ENCODE results near the gene ISG20. TPM values are rescaled to one million over a fixed set of nuclear protein-coding genes. Genes with fewer than 3 reads are reported as not detected.
A peak's percentile ranks its signal among the peaks of the same experiment; 100 is the strongest.

Gene ISG20
- total RNA-seq, 4 donors from 2014 or later, result 6.1 to 15.1 (median 12.9) TPM

GRCh38 chr15:88649753-88650551, 11.1 kb downstream of the ISG20 start:
- no peaks in the 10 kb centered on the region for H3K36me3 ChIP-seq
- peak; percentile 56 to 72 for DNase-seq (ENCODE audit: low spot score in 2 of 2)
- H3K4me1 ChIP-seq, result peaks cover 28% of the 10 kb centered on the region
- TF ChIP-seq POLR2AphosphoS5 (IDR thresholded peaks at IDR 0.05), result no peak
- TF ChIP-seq POLR2A (IDR thresholded peaks at IDR 0.05), result no peak
- no peak for TF ChIP-seq EP300 (IDR thresholded peaks at IDR 0.05)
- no peak for TF ChIP-seq CTCF (IDR thresholded peaks at IDR 0.05)
- H3K9me3 ChIP-seq, result no peaks in the 10 kb centered on the region
- 84% methylated on average over 17 of the region's 23 CpGs for WGBS
- no peaks in the 10 kb centered on the region for H3K27me3 ChIP-seq
- peak overlapping the region; percentile 39 for H3K27ac ChIP-seq
- no peak overlapping the region for H3K4me3 ChIP-seq

- no peak for TF ChIP-seq EP300 (IDR thresholded peaks at IDR 0.05)
- no peak for TF ChIP-seq POLR2AphosphoS5 (IDR thresholded peaks at IDR 0.05)
- TF ChIP-seq CTCF (IDR thresholded peaks at IDR 0.05), result no peak
- no peak for TF ChIP-seq POLR2A (IDR thresholded peaks at IDR 0.05)
- H3K36me3 ChIP-seq, result no peaks in the 10 kb centered on the region
- peak; percentile 41 to 64 for DNase-seq (ENCODE audit: low spot score in 2 of 2)
- peaks cover 28% of the 10 kb centered on the region for H3K4me1 ChIP-seq
- H3K27ac ChIP-seq, result no peak overlapping the region
- WGBS, result 95% methylated on average over 12 of the region's 12 CpGs
- H3K4me3 ChIP-seq, result no peak overlapping the region
- no peaks in the 10 kb centered on the region for H3K9me3 ChIP-seq
- no peaks in the 10 kb centered on the region for H3K27me3 ChIP-seq
These were observed 11.7 kb downstream of the ISG20 start for GRCh38 chr15:88650556-88650955.

- TF ChIP-seq EP300 (IDR thresholded peaks at IDR 0.05) (no peak), CTCF (IDR thresholded peaks at IDR 0.05) (no peak), POLR2A (IDR thresholded peaks at IDR 0.05) (no peak), POLR2AphosphoS5 (IDR thresholded peaks at IDR 0.05) (no peak)
These were observed 12.4 kb downstream of the ISG20 start for GRCh38 chr15:88651136-88651732.

GRCh38 chr15:88651971-88652370, 13.2 kb downstream of the ISG20 start:
- DNase-seq (ENCODE audit: low spot score in 2 of 2), result peak; percentile 48 to 59
- 87% methylated on average over 9 of the region's 9 CpGs for WGBS

More at GRCh38 chr15:88651136-88651732, 12.4 kb downstream of the ISG20 start:
- WGBS, result 66% methylated on average over 7 of the region's 7 CpGs
- peaks cover 28% of the 10 kb centered on the region for H3K4me1 ChIP-seq
- H3K27ac ChIP-seq, result no peak overlapping the region
- H3K4me3 ChIP-seq, result no peak overlapping the region
- no peaks in the 10 kb centered on the region for H3K36me3 ChIP-seq
- no peaks in the 10 kb centered on the region for H3K9me3 ChIP-seq
- no peaks in the 10 kb centered on the region for H3K27me3 ChIP-seq
- peak in 1 of 2 donors; percentile 29 for DNase-seq (ENCODE audit: low spot score in 2 of 2)

More at GRCh38 chr15:88651971-88652370, 13.2 kb downstream of the ISG20 start:
- no peaks in the 10 kb centered on the region for H3K36me3 ChIP-seq
- H3K27me3 ChIP-seq, result no peaks in the 10 kb centered on the region
- no peak for TF ChIP-seq EP300 (IDR thresholded peaks at IDR 0.05)
- TF ChIP-seq POLR2A (IDR thresholded peaks at IDR 0.05), result no peak
- TF ChIP-seq POLR2AphosphoS5 (IDR thresholded peaks at IDR 0.05), result no peak
- TF ChIP-seq CTCF (IDR thresholded peaks at IDR 0.05), result no peak
- H3K4me3 ChIP-seq, result no peak overlapping the region
- peaks cover 28% of the 10 kb centered on the region for H3K4me1 ChIP-seq
- H3K27ac ChIP-seq, result no peak overlapping the region
- H3K9me3 ChIP-seq, result no peaks in the 10 kb centered on the region
